Endodermal cell (in vitro differentiated cells): Measurements from ENCODE around the gene ACAP3. TPM values are rescaled to one million over a fixed set of nuclear protein-coding genes. Genes with fewer than 3 reads are reported as not detected.
A peak's percentile ranks its signal among the peaks of the same experiment; 100 is the strongest.

Experiments used
- DNase-seq: peaks from one replicate; pipeline ENCODE4 v3.0.0-alpha.2; 2017
- H3K27ac ChIP-seq: 2 replicates; pipeline ENCODE4 v1.5.1; 2013; ENCODE audit warnings: mild to moderate bottlenecking, low read depth, low read length, moderate library complexity
- H3K27me3 ChIP-seq: 2 replicates; pipeline ENCODE4 v1.6.1; 2013; ENCODE audit warnings: mild to moderate bottlenecking, low read length, moderate library complexity; ENCODE audit not compliant: insufficient read depth, control insufficient read depth, poor library complexity, severe bottlenecking
- H3K36me3 ChIP-seq: 2 replicates; pipeline ENCODE4 v1.7.0; 2013; ENCODE audit warnings: mild to moderate bottlenecking, low read length, moderate library complexity; ENCODE audit not compliant: control insufficient read depth, insufficient read depth
- H3K4me1 ChIP-seq: one replicate; pipeline ENCODE4 v1.7.0; 2013; ENCODE audit warnings: low read length; ENCODE audit not compliant: control insufficient read depth, insufficient read depth
- H3K4me3 ChIP-seq: 2 replicates; pipeline ENCODE4 v1.5.1; 2013; ENCODE audit warnings: mild to moderate bottlenecking, low read length, moderate library complexity
- H3K9ac ChIP-seq: 2 replicates; pipeline ENCODE4 v1.6.1; 2013; ENCODE audit warnings: mild to moderate bottlenecking, low read length, moderate library complexity; ENCODE audit not compliant: poor library complexity, severe bottlenecking; ENCODE audit errors: extremely low read depth
- H3K9me3 ChIP-seq: 2 replicates; pipeline ENCODE4 v1.6.1; 2013; ENCODE audit warnings: mild to moderate bottlenecking, low read length, moderate library complexity; ENCODE audit not compliant: control insufficient read depth
- H3K27ac Mint-ChIP-seq: 2 replicates; pipeline ENCODE4 v1.8.0; 2020; ENCODE audit warnings: mixed read lengths
- H3K27me3 Mint-ChIP-seq: 2 replicates; pipeline ENCODE4 v1.8.0; 2021; ENCODE audit warnings: mild to moderate bottlenecking, mixed read lengths; ENCODE audit not compliant: insufficient read depth
- H3K36me3 Mint-ChIP-seq: 2 replicates; pipeline ENCODE4 v1.8.0; 2020; ENCODE audit warnings: low read depth, mixed read lengths
- H3K4me1 Mint-ChIP-seq: 2 replicates; pipeline ENCODE4 v1.8.0; 2020; ENCODE audit warnings: mixed read lengths
- H3K4me3 Mint-ChIP-seq: 2 replicates; pipeline ENCODE4 v1.8.0; 2020; ENCODE audit warnings: mild to moderate bottlenecking, moderate library complexity, mixed read lengths
- H3K9me3 Mint-ChIP-seq: 2 replicates; pipeline ENCODE4 v1.8.0; 2020; ENCODE audit warnings: mild to moderate bottlenecking, mixed read lengths
- CTCF ChIP-seq: fragments of 200-600 bp; sonication (generic); conservative IDR thresholded peaks from 2 replicates; pipeline ENCODE4 v1.5.0; 2021; ENCODE audit warnings: antibody characterized with exemption, mild to moderate bottlenecking
- WGBS, 2 experiments: methylation state at CpG; one replicate each; pipeline versions ENCODE4 v1.1.5 to v1.1.7; 2013; ENCODE audit warnings: missing lambda C conversion rate in 2 of 2, mixed read lengths in 1 of 2; ENCODE audit not compliant: insufficient coverage in 1 of 2, insufficient read length in 1 of 2; 5-methylcytosine and 5-hydroxymethylcytosine counted together
- total RNA-seq, 2 donors: library from RNA; stranded (reverse); fragmentation: NEBNext Ultra II Directional in 1 of 2; extraction: Animal tissue kit (Norgen Biotek cat#: 25700) in 1 of 2; gene quantifications; 2 replicates in 1 of 2; 3 replicates in 1 of 2; pipeline ENCODE4 v1.2.1, GENCODE V29; 2021

The ACAP3 gene
- total RNA-seq, 2 donors from 2014 or later, result 36.8 to 43.5 TPM

DNA sequence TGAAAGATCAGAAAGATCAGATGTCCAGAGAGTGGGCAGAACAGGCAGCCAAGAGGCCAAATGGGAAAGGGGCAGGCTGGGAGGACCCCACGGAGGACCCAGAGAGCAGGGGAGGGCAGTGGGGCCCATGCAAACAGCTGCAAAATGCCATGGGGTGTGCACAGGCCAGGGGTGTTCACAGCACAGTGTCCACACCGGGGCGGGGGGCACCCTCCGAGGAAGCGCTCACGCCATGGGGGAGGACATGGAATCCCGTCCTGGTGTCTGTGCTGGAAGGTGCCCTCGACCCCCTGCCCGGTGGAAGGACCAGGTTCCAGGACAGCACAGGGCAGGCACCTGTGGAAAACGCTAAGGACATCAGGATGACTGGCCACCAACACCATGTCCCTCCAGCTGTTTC is 15.2 kb upstream of the ACAP3 start:
- no peaks in the 10 kb centered on the region for H3K27me3 ChIP-seq
- no peaks in the 10 kb centered on the region for H3K27me3 Mint-ChIP-seq
- H3K36me3 ChIP-seq, result peaks cover 16% of the 10 kb centered on the region
- H3K4me3 Mint-ChIP-seq, result peak overlapping the region; percentile 59
- TF ChIP-seq CTCF, result no peak
- no peaks in the 10 kb centered on the region for H3K4me1 ChIP-seq
- no peak overlapping the region for H3K9ac ChIP-seq
- no peak overlapping the region for H3K27ac ChIP-seq
- no peak overlapping the region for H3K4me3 ChIP-seq
- DNase-seq, result no peak
- WGBS, 2 experiments, result 95% methylated on average over 8 to 10 of the region's 10 CpGs
- no peak overlapping the region for H3K27ac Mint-ChIP-seq
- H3K9me3 ChIP-seq, result no peaks in the 10 kb centered on the region
- H3K9me3 Mint-ChIP-seq, result no peaks in the 10 kb centered on the region
- H3K4me1 Mint-ChIP-seq, result peaks cover 5% of the 10 kb centered on the region
- H3K36me3 Mint-ChIP-seq, result peaks cover 17% of the 10 kb centered on the region

- Histone ChIP-seq H3K4me1 (no peaks in the 10 kb centered on the region), H3K27ac (no peak overlapping the region), H3K27me3 (no peaks in the 10 kb centered on the region), H3K36me3 (peaks cover 20% of the 10 kb centered on the region), H3K9ac (no peak overlapping the region), H3K4me3 (no peak overlapping the region), H3K9me3 (no peaks in the 10 kb centered on the region)
- WGBS, 2 experiments, result 89 to 95% methylated on average over 2 to 6 of the region's 14 CpGs
- Mint-ChIP-seq H3K27me3 (no peaks in the 10 kb centered on the region), H3K27ac (peak overlapping the region; percentile 44), H3K36me3 (peaks cover 21% of the 10 kb centered on the region), H3K4me3 (peak overlapping the region; percentile 59), H3K9me3 (no peaks in the 10 kb centered on the region), H3K4me1 (peaks cover 5% of the 10 kb centered on the region)
- TF ChIP-seq CTCF, result no peak
- DNase-seq, result no peak
These were observed 14.7 kb upstream of the ACAP3 start for GRCh38 chr1:1322418-1322817.

GRCh38 chr1:1321477-1321876 is 13.7 kb upstream of the ACAP3 start:
- Mint-ChIP-seq H3K4me3 (no peak overlapping the region), H3K9me3 (no peaks in the 10 kb centered on the region), H3K27me3 (no peaks in the 10 kb centered on the region), H3K4me1 (peaks cover 5% of the 10 kb centered on the region), H3K27ac (no peak overlapping the region), H3K36me3 (peaks cover 23% of the 10 kb centered on the region)
- Histone ChIP-seq H3K4me1 (no peaks in the 10 kb centered on the region), H3K36me3 (peaks cover 24% of the 10 kb centered on the region), H3K9me3 (no peaks in the 10 kb centered on the region), H3K27ac (no peak overlapping the region), H3K9ac (no peak overlapping the region), H3K4me3 (no peak overlapping the region), H3K27me3 (no peaks in the 10 kb centered on the region)
- no peak for TF ChIP-seq CTCF
- no peak for DNase-seq
- 90 to 93% methylated on average over 4 to 8 of the region's 8 CpGs for WGBS, 2 experiments
